ENCODE data around the gene ZBTB33. TPM values are rescaled to one million over a fixed set of nuclear protein-coding genes. Genes with fewer than 3 reads are reported as not detected.

ZBTB33 gene
- total and polyA plus RNA-seq, 12 donors: 1.9 to 34.8 (median 13.1) TPM

DNA sequence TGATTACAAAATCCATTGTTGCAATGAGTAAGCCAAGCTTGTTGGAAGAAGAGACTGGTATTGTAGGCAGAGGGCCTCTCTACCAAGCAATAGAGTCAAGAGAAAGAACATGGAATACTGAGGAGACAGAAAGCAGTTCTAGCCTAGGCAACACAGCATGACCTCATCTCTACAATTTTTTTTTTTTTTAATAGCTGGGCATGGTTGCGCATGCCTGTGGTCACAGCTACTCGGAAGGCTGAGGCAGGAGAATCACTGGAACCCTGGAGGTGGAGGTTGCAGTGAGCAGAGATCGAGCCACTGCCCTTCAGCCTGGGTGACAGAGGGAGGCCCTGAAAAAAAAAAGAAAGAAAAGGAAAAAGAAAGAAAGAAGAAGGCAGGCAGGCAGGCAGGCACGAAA lies 11.7 kb upstream of the ZBTB33 start:
- DNase-seq: no peak
- 77 to 96% (median 89%) methylated on average over 4 of the region's 4 CpGs for WGBS, 4 donors

DNA sequence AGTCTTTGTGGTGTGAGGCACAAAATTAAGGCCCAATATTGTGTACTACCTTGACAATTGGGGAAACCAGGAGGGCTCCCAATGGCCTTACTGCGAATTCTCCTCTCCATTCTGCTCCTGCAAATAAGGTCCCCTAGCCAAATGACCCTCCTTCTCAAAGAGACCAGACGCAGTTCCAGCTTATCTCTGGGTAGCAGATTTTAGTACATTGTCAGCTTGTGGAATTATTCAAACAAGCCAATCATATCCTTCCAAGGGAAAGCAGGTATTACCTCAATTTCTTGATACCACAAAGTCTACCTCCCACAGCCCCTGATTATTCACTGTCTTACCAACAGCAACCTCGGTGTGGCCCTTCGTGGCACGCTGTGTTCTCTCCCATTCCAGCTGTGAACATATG lies 7.8 kb upstream of the ZBTB33 start:
- Histone ChIP-seq H3K36me3 (replicated peaks in 1 of 2) (no peaks in the 10 kb centered on the region), H3K27ac (no peak overlapping the region), H3K9me3 (replicated peaks in 1 of 3) (no peaks in the 10 kb centered on the region), H3K27me3 (no peaks in the 10 kb centered on the region), H3K4me3 (no peak overlapping the region), H3K4me1 (replicated peaks in 1 of 2) (peaks cover 0 to 4% of the 10 kb centered on the region in 2 donors)
- intact Hi-C loops (cut with DNase I): no loop called here
- no peak for DNase-seq
- no peak for TF ChIP-seq POLR2A (IDR thresholded peaks at IDR 0.05)
- TF ChIP-seq, protein P1, sequence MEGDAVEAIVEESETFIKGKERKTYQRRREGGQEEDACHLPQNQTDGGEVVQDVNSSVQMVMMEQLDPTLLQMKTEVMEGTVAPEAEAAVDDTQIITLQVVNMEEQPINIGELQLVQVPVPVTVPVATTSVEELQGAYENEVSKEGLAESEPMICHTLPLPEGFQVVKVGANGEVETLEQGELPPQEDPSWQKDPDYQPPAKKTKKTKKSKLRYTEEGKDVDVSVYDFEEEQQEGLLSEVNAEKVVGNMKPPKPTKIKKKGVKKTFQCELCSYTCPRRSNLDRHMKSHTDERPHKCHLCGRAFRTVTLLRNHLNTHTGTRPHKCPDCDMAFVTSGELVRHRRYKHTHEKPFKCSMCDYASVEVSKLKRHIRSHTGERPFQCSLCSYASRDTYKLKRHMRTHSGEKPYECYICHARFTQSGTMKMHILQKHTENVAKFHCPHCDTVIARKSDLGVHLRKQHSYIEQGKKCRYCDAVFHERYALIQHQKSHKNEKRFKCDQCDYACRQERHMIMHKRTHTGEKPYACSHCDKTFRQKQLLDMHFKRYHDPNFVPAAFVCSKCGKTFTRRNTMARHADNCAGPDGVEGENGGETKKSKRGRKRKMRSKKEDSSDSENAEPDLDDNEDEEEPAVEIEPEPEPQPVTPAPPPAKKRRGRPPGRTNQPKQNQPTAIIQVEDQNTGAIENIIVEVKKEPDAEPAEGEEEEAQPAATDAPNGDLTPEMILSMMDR (IDR thresholded peaks at IDR 0.05): no peak
- 59 to 93% (median 69%) methylated on average over 4 to 5 of the region's 5 CpGs for WGBS, 4 donors

More for the DNA sequence above, 11.7 kb upstream of the ZBTB33 start:
- Histone ChIP-seq H3K4me1 (replicated peaks in 1 of 2) (peaks cover 0 to 4% of the 10 kb centered on the region in 2 donors), H3K36me3 (replicated peaks in 1 of 2) (peaks cover 0 to 4% of the 10 kb centered on the region in 2 donors), H3K9me3 (replicated peaks in 1 of 3) (no peaks in the 10 kb centered on the region), H3K27ac (no peak overlapping the region), H3K27me3 (no peaks in the 10 kb centered on the region), H3K4me3 (no peak overlapping the region)
- intact Hi-C loops (cut with DNase I): no loop called here
- TF ChIP-seq, protein P1 (IDR thresholded peaks at IDR 0.05): no peak
- TF ChIP-seq POLR2A (IDR thresholded peaks at IDR 0.05): no peak

DNA sequence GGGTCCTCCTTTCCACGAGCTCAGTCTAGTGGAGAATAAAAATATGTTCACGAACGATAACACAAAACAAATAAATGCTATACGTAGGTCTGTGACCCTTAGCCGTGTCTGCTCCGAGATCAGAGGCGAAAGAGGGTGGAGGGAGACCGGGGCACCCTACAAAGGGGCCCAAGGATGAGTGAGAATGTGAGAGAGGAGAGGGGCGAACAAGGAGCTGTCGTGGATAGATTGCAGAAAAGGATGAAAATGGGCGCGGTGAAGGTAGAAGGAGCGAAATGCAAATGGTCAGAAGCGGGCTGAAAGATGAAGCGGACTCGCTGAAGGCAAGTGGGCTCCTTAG lies 6.2 kb upstream of the ZBTB33 start:
- DNase-seq: no peak
- TF ChIP-seq, protein P1 (IDR thresholded peaks at IDR 0.05): no peak
- TF ChIP-seq POLR2A (IDR thresholded peaks at IDR 0.05): no peak

DNA sequence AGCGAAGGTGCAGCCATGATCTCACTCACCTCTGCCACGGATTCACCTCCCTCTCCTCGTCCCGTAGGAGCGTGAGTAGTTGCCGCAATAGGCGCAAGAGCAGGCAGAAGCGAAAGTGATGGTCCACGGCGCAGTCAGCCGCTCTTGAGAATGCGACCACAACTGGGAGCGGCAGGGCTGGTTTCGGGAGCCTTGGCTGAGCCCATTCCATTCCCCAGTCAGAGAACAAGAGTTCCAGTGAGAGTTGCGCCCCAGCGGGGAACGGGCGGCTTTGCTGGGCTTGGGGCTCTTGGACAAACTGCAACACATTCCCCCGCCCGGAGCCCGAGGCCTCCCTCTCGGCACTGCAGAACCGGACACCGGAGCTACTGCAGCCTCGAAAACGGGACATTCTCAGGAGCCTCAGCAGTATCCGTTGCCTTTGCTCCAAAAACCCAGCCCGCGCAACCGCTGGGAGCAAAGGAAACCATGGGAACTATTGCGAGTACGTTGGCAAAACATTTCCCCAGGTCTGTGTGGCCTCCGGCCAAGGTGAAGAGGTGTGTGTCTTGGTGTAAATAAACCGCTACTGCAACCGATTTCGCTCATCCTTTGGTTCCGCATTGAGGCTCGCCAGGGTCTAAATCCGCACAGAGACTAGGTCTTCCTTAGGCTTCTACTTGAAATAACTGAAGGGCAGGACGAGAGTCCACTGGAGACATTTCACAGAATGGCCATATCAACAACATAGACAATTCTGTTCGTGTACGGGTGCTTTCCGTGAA lies 5.7 kb upstream of the ZBTB33 start:
- H3K4me3 ChIP-seq: peak overlapping the region; percentile 35 to 87 (median 56)
- H3K27ac ChIP-seq: peak overlapping the region; percentile 53 to 94 (median 86)
- intact Hi-C loops (cut with DNase I): no loop called here

More for the DNA sequence above, 6.2 kb upstream of the ZBTB33 start:
- 0 to 32% (median 14%) methylated on average over 16 of the region's 16 CpGs for WGBS, 4 donors
- intact Hi-C loops (cut with DNase I): no loop called here
- peaks cover 0 to 4% of the 10 kb centered on the region in 2 donors for H3K4me1 ChIP-seq (replicated peaks in 1 of 2)
- H3K4me3 ChIP-seq: peak overlapping the region; percentile 35 to 87 (median 56)
- H3K36me3 ChIP-seq (replicated peaks in 1 of 2): no peaks in the 10 kb centered on the region
- no peaks in the 10 kb centered on the region for H3K27me3 ChIP-seq
- peak overlapping the region; percentile 3 to 94 (median 86) for H3K27ac ChIP-seq
- no peaks in the 10 kb centered on the region for H3K9me3 ChIP-seq (replicated peaks in 1 of 3)

More for the DNA sequence above, 5.7 kb upstream of the ZBTB33 start:
- Histone ChIP-seq H3K4me1 (replicated peaks in 1 of 2) (peaks cover 0 to 4% of the 10 kb centered on the region in 2 donors), H3K27me3 (no peaks in the 10 kb centered on the region), H3K36me3 (replicated peaks in 1 of 2) (no peaks in the 10 kb centered on the region), H3K9me3 (replicated peaks in 1 of 3) (no peaks in the 10 kb centered on the region)
- TF ChIP-seq, protein P1 (IDR thresholded peaks at IDR 0.05): peak in 1 of 6 experiments; percentile 13
- peak in 1 of 2 donors; percentile 65 for TF ChIP-seq POLR2A (IDR thresholded peaks at IDR 0.05)
- WGBS, 4 donors: 1 to 46% (median 19%) methylated on average over 15 to 43 of the region's 43 CpGs
- peak; percentile 64 to 91 (median 84) for DNase-seq

Data from adrenal gland (tissue), 12 donors.